Left lobe of liver (tissue), 2 donors: ENCODE measurements around the gene ADRB1. TPM values are rescaled to one million over a fixed set of nuclear protein-coding genes. Genes with fewer than 3 reads are reported as not detected.

ENCODE experiments used
- ATAC-seq: fragments of 200-7000 bp; cut with Tn5 transposase; one replicate; pipeline ENCODE4 v1.9.1; 2020; ENCODE audit warnings: mild to moderate bottlenecking, moderate library complexity
- DNase-seq: peaks from one replicate; pipeline ENCODE4 v3.0.0-alpha.2; 2020; ENCODE audit warnings: low spot score
- total RNA-seq: library from RNA; stranded (reverse); gene quantifications from one replicate; pipeline ENCODE4 v1.2.1, GENCODE V29; 2021
- donor health status: DM: no; HTN: no; CAD: no; lungs with moderate emphysema.
- donor health status: DM: no; HTN: yes; CAD: no.

The ADRB1 gene
- total RNA-seq, 1 donor from 2014 or later = 0.10 TPM

DNA sequence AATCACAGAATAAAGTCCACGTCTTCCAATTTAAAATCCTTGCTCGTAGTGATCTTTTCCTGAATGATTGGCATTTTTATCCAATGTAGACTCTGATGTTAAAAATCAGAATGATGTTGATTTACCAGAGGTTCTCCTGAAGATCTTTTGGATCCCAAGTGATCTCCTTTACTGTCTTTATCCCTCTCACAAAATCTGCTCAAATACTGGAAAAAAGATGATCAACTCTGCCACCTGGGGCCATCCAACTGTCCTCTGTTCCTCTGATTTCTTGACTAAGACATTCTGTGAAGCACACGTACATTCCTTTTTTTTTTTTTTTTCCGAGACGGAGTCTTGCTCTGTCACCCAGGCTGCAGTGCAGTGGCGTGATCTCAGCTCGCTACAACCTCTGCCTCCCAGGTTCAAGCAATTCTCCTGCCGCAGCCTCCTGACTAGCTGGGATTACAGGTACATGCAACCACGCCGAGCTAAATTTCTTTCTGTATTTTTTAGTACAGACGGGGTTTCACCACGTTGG is 18.0 kb upstream of the ADRB1 start:
- DNase-seq (no peak), ATAC-seq (no peak)

DNA sequence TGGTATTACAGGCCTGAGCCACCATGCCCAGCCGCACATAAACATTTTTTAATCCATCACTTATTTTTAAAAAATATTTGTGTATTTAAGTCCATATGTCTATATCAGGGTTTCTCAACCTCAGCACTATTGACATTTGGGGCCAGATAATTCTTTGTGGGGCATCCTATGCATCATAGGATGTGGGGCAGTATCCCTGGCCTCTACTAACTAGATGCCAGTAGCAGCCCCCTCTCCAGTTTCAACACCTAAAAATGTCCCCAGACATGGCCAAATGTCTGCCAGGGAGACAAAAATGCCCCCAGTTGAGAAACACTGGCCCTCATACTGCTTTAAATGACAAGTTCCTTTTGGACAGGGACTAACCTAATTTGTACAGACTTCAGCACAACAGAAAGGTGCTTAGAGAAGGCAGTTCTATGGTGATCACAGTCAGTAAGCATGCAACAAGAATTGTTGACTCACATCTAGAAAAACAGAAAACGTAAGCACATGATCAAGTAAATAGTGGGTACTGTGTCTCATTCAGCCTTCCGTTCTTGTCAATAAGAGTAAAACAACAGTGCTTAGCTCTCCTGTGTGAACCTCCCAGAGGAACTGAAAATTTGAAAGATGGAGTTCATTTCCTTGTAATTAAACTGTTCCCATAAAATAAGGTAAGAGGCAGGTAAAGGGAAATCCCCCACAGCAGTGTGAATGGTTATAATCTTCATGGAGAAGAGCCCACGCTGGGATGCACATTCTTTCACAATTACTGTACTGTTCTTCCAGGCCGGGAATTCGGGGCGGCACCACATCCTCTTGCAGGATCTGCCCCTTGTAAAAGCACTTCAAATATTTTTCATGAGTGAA is 17.3 kb upstream of the ADRB1 start:
- ATAC-seq = no peak
- no peak for DNase-seq

DNA sequence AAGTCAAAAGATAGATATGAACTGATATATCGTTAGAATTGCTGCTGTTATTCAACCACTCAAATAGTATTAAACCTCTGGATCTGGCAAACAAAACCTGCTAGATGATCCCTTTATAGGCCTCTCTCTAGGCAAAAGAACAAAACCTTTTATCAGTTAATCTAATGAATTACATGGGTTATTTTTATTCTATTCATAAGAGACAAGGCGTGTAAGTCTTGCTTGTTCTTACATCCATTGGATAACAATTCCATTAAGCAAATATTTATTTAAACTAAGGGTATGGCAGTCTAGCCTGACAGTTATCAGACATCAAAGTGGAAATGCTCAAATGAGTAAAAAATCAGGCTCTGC is 16.6 kb upstream of the ADRB1 start:
- DNase-seq (no peak), ATAC-seq (no peak)

DNA sequence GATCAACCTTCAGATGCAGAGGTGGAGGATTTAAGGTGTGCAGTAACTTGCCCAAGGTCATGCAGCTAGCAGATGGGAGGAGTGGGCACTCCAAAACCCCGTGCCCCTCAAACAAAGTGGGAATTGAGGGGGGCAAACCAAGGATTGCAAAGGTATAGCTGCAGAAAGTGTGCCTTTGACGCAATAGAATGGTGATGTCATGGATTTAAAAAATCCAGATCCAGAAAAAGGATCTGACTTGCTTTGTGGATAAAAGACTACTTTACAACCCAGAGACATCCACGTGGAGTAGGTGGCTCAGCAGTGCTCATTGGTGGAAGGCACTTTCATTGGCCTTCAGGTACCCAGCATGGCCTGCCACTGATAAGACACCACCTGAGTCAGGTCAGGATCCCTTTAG is 15.7 kb upstream of the ADRB1 start:
- no peak for ATAC-seq

DNA sequence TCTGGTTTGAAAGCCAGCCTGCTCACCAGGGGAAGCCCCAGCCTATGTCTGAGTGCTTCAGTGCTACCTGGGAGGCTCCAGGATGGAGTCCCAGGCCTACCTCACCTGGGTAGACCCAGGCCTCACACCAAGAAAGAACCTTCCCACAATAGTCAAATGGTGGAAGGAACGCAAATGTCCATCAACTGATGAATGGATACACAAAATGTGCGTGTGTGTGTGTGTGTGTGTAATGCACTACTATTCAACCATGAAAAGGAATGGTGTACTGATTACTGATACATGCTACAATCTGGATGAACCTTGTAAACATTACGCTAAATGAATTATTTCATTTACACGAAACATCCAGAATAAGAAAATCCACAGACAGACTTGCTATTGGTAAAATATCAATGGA is 15.2 kb upstream of the ADRB1 start:
- DNase-seq (no peak), ATAC-seq (no peak)

More for the DNA sequence above, 15.7 kb upstream of the ADRB1 start:
- no peak for DNase-seq

DNA sequence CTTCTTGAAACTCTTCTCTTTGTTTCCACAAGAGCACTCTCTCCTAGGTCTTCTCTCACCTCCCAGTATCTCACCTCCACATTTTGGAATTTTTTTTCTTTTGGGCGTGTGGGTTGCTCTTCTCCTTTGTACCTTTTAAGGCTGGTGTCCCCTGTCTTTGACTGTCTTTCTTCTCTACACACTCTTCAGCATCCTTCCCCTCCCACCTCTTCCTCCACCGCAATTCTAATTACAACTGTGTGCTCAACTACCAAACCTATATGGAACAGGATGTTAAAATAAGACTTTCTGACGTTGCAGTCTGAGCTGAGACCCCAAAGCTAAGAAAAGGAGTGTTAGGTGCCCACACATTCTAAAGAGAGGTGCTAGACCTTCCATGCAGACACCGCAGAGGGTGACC is 14.0 kb upstream of the ADRB1 start:
- DNase-seq (no peak), ATAC-seq (no peak)

DNA sequence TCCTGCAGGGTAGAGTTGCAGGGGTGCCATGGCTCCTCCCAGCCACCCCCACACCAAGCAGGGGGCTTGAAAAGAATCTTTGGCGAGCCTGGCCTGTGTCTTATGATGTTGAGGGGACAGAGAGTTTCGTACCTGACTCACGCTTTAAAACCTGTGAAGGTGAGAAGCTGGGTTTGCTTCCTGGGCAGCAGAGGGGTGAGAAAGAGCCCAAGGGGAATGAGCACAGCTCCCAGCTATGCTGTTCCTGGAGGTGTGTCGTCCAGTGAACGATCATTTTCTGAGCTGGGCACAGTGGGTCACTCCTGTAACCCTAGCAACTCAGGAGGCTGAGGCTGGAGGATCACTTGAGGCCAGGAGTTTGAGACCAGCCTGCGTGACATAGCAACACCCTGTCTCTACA is 13.5 kb upstream of the ADRB1 start:
- ATAC-seq (no peak), DNase-seq (no peak)

DNA sequence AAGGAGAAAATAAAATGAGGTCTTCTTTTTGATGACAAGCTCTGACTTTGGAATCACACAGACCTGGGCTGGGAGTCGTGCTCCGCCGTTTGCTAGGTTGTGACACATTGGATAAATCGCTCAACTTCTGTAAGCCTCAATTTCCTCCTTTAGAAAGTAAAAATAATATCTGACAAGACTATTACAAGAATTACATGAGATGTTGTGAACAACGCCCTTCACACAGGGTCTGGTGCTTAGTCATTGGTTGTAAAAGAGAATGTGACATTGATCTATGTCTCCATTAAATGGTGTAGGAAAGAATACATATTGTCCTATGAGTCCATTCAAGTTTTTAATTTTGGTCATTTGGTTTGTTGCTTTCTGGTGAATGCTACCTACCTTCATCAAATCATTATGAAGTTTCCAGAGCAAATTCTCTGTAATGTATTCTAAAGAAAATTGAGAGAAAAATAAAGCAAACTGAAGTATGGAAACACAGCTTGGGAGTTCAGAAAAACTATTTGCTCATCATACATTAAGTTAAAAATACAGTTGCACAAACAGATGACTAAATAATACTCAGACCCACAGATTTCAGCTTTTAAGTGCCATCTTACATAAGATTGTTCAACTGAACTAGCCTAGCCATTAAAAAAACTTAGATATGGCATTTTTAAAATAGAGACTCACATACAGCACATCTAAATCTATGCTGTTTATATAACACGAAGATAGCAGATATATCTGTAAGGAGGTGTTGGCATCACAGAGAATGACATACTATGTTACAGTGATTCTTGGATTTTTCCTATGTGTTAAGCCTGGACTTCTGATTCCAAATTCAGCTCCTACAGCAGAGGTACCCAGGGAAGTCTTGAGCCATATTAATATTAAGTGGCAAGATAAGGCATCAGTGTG is 12.3 kb upstream of the ADRB1 start:
- ATAC-seq = no peak

DNA sequence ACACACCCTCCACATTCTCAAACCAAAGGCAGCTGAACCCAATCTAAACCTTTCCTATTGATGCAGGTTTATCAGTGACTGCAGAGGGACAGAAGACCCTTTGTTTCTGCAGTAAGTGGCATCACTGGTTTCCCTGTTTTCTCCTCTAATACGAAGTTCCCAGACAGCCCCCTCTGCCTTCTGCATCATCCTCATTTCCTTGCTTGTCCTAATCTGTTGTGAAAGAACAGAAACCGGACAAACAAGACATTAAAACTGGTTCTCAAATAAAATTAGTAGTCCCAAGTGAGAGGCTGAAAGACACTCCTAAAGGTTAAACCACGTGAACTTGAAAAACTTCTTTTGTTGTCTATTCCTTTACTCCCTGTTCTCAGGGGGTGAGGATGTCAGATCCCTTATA is 10.1 kb upstream of the ADRB1 start:
- ATAC-seq (no peak), DNase-seq (no peak)

More for the DNA sequence above, 12.3 kb upstream of the ADRB1 start:
- no peak for DNase-seq

DNA sequence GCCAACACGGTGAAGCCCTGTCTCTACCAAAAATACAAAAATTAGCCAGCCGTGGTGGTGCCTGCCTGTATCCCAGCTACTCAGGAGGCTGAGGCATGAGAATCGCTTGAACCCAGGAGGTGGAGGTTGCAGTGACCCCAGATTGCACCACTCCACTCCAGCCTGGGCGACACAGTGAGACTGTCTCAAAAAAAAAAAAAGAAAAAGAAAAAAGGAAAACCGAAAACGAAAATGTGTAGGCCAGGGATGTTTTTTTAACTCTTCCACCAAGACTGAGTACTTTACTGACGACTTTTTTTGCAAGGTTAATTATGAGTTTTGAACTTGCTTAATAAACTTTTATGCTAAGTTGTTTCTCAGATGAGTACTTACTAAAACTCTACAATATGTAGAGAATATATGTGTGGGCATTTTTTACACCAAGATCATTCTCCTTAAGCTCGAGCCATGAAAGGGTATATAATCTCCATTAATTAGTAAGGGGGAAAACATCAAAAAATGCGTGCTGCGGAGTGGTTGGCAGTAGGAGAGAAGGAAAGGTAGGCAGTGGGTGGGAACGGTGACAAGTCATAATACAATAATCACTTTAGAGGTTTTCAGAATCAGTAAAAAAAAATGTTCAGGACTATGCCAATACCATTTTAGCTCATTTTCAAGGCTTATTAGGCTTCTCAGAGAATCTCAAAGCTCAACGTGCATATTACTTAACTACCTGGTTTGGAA is 8.6 kb upstream of the ADRB1 start:
- ATAC-seq (no peak), DNase-seq (no peak)

DNA sequence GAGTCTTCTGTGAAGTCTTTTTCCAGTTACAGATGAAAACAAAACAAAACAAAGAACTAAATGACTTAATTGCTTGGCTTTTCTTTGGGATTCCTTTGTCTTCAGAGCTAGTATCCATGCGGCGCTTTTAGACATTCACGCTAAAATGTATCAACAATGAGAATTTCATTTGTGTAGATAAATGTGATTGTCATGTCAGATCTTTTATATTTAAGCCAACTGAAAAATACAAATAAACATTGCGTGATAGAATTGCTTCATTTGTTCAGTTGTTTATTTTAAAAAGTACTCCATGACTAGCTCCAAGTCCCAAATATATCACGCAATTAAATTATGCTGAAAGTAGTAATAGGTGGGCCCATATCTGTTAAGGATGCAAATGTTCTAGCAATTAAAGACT is 7.9 kb upstream of the ADRB1 start:
- no peak for ATAC-seq
- DNase-seq = no peak

DNA sequence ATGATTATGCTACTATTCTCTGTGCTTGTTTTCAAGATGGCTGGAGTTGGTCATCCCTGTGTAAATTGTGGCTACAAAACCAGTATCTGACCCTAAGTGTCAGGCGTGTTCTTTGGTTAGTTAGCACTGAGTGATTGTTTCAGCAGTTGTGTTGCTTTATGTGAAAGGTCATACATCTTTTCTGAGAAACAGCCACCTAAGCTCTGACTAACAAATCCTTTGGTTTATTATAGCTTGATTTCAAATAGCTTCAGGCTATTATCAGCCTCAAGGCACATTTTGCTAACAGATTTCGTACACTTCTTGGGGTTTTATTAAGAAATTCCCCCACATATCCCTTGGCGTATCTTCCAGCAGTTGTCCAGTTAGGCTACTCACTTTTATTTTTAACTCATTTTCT is 4.8 kb upstream of the ADRB1 start:
- no peak for DNase-seq
- no peak for ATAC-seq

DNA sequence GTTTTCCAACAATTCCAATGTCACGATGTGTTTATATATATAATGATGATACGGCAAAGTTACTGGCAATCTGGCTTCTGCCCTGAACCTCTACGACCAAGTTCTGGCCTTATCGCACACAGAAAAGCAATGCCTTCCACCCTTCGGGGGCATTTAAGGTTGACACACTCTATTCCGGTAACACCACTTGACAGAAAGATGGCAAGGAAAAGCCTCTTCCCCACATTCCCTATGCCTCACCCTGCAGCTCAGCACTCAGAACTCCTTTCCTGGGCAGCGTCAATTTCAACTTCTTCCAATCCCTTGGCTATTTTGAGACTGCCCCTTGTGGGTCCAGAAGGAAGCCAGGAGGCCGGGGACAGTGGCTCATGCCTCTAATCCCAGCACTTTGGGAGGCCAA is 2.5 kb upstream of the ADRB1 start:
- ATAC-seq = no peak
- DNase-seq = no peak

DNA sequence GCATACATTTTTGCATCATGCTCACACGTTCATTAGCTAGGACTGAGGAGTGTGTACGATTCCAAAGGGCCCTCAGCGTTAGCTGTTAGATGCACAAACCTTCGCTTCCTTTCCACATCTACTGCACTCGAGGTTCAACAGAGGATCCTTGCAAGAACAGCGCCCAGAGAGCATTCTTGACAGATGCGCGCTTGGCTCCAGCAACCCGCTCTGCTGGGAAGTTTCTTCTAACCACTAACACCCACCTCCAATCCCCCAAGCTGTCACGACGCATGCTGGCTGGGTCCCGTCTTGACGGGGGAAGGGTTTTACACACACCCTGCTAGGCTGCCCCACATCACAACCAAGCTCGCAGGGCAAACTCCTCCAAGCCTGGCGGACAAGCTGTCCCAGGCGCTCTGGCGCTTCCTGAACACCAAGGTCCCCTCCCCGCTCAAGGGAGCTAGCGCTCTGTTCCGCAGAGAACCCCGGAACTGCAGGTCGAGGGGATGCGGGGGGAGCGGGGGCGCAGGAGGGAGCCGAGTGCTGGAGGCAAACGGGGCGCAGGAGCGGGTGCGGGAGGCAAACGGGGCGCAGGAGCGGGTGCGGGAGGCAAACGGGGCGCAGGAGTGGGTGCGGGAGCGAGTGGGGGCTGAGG is 653 bp upstream of the ADRB1 start:
- DNase-seq (no peak), ATAC-seq (peak; percentile 70)

DNA sequence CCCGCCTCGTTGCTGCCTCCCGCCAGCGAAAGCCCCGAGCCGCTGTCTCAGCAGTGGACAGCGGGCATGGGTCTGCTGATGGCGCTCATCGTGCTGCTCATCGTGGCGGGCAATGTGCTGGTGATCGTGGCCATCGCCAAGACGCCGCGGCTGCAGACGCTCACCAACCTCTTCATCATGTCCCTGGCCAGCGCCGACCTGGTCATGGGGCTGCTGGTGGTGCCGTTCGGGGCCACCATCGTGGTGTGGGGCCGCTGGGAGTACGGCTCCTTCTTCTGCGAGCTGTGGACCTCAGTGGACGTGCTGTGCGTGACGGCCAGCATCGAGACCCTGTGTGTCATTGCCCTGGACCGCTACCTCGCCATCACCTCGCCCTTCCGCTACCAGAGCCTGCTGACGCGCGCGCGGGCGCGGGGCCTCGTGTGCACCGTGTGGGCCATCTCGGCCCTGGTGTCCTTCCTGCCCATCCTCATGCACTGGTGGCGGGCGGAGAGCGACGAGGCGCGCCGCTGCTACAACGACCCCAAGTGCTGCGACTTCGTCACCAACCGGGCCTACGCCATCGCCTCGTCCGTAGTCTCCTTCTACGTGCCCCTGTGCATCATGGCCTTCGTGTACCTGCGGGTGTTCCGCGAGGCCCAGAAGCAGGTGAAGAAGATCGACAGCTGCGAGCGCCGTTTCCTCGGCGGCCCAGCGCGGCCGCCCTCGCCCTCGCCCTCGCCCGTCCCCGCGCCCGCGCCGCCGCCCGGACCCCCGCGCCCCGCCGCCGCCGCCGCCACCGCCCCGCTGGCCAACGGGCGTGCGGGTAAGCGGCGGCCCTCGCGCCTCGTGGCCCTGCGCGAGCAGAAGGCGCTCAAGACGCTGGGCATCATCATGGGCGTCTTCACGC is 825 bp downstream of the ADRB1 start:
- ATAC-seq = no peak
- DNase-seq = no peak

DNA sequence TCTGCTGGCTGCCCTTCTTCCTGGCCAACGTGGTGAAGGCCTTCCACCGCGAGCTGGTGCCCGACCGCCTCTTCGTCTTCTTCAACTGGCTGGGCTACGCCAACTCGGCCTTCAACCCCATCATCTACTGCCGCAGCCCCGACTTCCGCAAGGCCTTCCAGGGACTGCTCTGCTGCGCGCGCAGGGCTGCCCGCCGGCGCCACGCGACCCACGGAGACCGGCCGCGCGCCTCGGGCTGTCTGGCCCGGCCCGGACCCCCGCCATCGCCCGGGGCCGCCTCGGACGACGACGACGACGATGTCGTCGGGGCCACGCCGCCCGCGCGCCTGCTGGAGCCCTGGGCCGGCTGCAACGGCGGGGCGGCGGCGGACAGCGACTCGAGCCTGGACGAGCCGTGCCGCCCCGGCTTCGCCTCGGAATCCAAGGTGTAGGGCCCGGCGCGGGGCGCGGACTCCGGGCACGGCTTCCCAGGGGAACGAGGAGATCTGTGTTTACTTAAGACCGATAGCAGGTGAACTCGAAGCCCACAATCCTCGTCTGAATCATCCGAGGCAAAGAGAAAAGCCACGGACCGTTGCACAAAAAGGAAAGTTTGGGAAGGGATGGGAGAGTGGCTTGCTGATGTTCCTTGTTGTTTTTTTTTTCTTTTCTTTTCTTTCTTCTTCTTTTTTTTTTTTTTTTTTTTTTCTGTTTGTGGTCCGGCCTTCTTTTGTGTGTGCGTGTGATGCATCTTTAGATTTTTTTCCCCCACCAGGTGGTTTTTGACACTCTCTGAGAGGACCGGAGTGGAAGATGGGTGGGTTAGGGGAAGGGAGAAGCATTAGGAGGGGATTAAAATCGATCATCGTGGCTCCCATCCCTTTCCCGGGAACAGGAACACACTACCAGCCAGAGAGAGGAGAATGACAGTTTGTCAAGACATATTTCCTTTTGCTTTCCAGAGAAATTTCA is 1.7 kb downstream of the ADRB1 start:
- DNase-seq (no peak), ATAC-seq (peak; percentile 22)

DNA sequence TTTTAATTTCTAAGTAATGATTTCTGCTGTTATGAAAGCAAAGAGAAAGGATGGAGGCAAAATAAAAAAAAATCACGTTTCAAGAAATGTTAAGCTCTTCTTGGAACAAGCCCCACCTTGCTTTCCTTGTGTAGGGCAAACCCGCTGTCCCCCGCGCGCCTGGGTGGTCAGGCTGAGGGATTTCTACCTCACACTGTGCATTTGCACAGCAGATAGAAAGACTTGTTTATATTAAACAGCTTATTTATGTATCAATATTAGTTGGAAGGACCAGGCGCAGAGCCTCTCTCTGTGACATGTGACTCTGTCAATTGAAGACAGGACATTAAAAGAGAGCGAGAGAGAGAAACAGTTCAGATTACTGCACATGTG is 2.4 kb downstream of the ADRB1 start:
- no peak for ATAC-seq
- no peak for DNase-seq

DNA sequence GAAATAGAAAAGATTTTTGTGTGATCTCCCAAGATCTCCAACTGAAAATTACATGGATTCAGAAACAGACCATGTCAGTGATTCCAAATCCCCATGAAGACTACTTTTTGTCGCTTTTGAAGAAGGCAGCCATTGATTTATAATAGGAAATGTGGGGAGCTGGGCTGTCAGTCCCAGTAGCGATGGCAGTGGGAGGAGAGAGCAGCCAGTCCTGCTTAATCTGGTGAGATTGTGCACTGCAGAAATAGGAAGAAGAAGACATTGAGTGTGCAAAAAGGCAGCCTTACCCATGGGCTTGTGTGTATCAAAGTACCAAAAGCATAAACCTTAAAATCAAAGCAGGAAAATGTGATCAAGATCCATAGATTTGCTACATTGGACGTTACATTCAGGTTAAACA is 4.8 kb downstream of the ADRB1 start:
- DNase-seq (no peak), ATAC-seq (no peak)

DNA sequence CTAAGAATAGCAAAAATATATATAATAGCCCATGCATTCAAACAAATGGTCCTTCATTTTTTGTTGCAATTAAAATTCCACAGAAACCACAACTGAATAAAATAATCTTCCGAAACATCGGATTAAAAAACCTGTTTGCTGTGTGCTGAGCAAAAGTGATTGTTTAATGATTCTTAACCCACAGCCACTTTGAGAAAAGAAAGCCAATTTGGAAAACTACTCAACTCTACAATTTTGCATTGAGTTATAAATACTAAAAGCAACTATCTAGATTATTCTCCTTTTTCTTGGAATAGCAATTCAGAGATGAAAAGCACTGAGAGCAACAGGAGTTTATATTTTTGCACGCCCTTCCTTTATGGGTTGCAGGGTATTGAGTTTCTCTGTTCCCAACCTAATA is 8.0 kb downstream of the ADRB1 start:
- no peak for ATAC-seq
- no peak for DNase-seq
